Ovary (tissue), 3 donors: ENCODE results near the gene PRICKLE2.

Experiments
- POLR2A ChIP-seq: fragments of 450-650 bp; IDR thresholded peaks from one replicate; pipeline ENCODE4 v1.6.1; 2017; ENCODE audit warnings: antibody characterized with exemption, mild to moderate bottlenecking, moderate library complexity
- TF ChIP-seq, protein P1 (sequence below), 3 donors: fragments of 450-650 bp in 2 of 3; fragments of 200-600 bp in 1 of 3; IDR thresholded peaks; one replicate each; pipeline versions ENCODE4 v1.5.1 to v1.8.0; 2016 to 2022; ENCODE audit warnings: antibody characterized with exemption in 3 of 3, mild to moderate bottlenecking in 1 of 3
- donor health status: DM: no; HTN: no; CAD: no.

DNA sequence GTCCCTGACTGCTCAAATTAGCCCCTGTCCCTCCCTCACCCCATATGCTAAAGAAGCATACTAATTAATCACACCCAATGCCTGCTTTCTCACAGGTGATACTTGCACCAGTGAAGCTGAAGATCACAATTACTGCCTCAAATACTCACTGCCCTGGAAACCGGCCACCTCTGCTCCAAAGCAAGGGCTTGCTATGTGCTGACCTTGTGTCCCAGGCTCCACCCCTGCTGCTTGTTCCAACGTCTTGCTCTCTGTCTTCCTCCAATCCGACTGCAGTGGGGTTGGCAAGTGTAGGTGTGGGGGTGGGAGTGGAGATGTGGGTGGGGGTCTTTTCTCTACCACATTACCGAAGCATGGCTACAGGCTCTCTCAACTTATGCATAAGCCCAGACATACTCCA lies 146.3 kb downstream of the PRICKLE2 start:
- TF ChIP-seq, protein P1, sequence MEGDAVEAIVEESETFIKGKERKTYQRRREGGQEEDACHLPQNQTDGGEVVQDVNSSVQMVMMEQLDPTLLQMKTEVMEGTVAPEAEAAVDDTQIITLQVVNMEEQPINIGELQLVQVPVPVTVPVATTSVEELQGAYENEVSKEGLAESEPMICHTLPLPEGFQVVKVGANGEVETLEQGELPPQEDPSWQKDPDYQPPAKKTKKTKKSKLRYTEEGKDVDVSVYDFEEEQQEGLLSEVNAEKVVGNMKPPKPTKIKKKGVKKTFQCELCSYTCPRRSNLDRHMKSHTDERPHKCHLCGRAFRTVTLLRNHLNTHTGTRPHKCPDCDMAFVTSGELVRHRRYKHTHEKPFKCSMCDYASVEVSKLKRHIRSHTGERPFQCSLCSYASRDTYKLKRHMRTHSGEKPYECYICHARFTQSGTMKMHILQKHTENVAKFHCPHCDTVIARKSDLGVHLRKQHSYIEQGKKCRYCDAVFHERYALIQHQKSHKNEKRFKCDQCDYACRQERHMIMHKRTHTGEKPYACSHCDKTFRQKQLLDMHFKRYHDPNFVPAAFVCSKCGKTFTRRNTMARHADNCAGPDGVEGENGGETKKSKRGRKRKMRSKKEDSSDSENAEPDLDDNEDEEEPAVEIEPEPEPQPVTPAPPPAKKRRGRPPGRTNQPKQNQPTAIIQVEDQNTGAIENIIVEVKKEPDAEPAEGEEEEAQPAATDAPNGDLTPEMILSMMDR (IDR thresholded peaks at IDR 0.05) = no peak
- no peak for TF ChIP-seq POLR2A
